Measurements from ENCODE around the gene TNFRSF4. TPM values are rescaled to one million over a fixed set of nuclear protein-coding genes. Genes with fewer than 3 reads are reported as not detected.
A peak's percentile ranks its signal among the peaks of the same experiment; 100 is the strongest.

Gene TNFRSF4
- total and polyA plus RNA-seq, 7 donors = 1.4 to 4.6 (median 3.5) TPM

- no peak for TF ChIP-seq CTCF (IDR thresholded peaks at IDR 0.05)
- intact Hi-C loops (cut with DNase I) = no loop called here
- peaks cover 0 to 45% (median 13%) of the 10 kb centered on the region in 3 donors for H3K27me3 ChIP-seq (ENCODE audit: insufficient read depth in 3 of 3, low read length in 2 of 3)
- WGBS, 3 donors = 24 to 29% (median 26%) methylated on average over 23 to 31 of the region's 31 CpGs
- no peaks in the 10 kb centered on the region for H3K36me3 ChIP-seq (ENCODE audit: insufficient read depth in 1 of 2, low read depth in 1 of 2)
- H3K27ac ChIP-seq = no peak overlapping the region
- peak overlapping the region; percentile 52 for H3K4me3 ChIP-seq
- peak; percentile 13 to 45 for DNase-seq
- H3K9me3 ChIP-seq = no peaks in the 10 kb centered on the region
- no peak for ATAC-seq
- H3K4me1 ChIP-seq = peaks cover 14% of the 10 kb centered on the region
These were observed 8.1 kb downstream of the TNFRSF4 start for GRCh38 chr1:1205769-1206375.

GRCh38 chr1:1204998-1205768, 8.8 kb downstream of the TNFRSF4 start:
- Histone ChIP-seq H3K27ac (no peak overlapping the region), H3K4me3 (no peak overlapping the region), H3K9me3 (no peaks in the 10 kb centered on the region), H3K36me3 (ENCODE audit: insufficient read depth in 1 of 2, low read depth in 1 of 2) (no peaks in the 10 kb centered on the region), H3K27me3 (ENCODE audit: insufficient read depth in 3 of 3, low read length in 2 of 3) (peaks cover 0 to 52% (median 13%) of the 10 kb centered on the region in 3 donors), H3K4me1 (peaks cover 14% of the 10 kb centered on the region)
- ATAC-seq (no peak), DNase-seq (peak; percentile 10 to 38)
- intact Hi-C loops (cut with DNase I) = no loop called here
- no peak for TF ChIP-seq CTCF (IDR thresholded peaks at IDR 0.05)
- WGBS, 3 donors = 86 to 91% (median 88%) methylated on average over 16 to 19 of the region's 19 CpGs

GRCh38 chr1:1204425-1204920, 9.5 kb downstream of the TNFRSF4 start:
- DNase-seq (peak in 1 of 2 donors; percentile 41), ATAC-seq (no peak)
- Histone ChIP-seq H3K4me3 (no peak overlapping the region), H3K27ac (no peak overlapping the region), H3K27me3 (ENCODE audit: insufficient read depth in 3 of 3, low read length in 2 of 3) (peaks cover 0 to 57% (median 13%) of the 10 kb centered on the region in 3 donors), H3K36me3 (ENCODE audit: insufficient read depth in 1 of 2, low read depth in 1 of 2) (no peaks in the 10 kb centered on the region), H3K4me1 (peaks cover 14% of the 10 kb centered on the region), H3K9me3 (no peaks in the 10 kb centered on the region)
- 81 to 93% (median 88%) methylated on average over 6 to 8 of the region's 8 CpGs for WGBS, 3 donors
- no peak for TF ChIP-seq CTCF (IDR thresholded peaks at IDR 0.05)
- intact Hi-C loops (cut with DNase I) = no loop called here

GRCh38 chr1:1203561-1204424, 10.2 kb downstream of the TNFRSF4 start:
- intact Hi-C loops (cut with DNase I) = no loop called here
- WGBS, 3 donors = 74 to 77% (median 76%) methylated on average over 33 to 49 of the region's 49 CpGs
- ATAC-seq (no peak), DNase-seq (peak; percentile 10 to 46)
- Histone ChIP-seq H3K4me3 (no peak overlapping the region), H3K4me1 (peaks cover 14% of the 10 kb centered on the region), H3K36me3 (ENCODE audit: insufficient read depth in 1 of 2, low read depth in 1 of 2) (no peaks in the 10 kb centered on the region), H3K27me3 (ENCODE audit: insufficient read depth in 3 of 3, low read length in 2 of 3) (peaks cover 0 to 59% (median 13%) of the 10 kb centered on the region in 3 donors), H3K27ac (no peak overlapping the region), H3K9me3 (no peaks in the 10 kb centered on the region)
- no peak for TF ChIP-seq CTCF (IDR thresholded peaks at IDR 0.05)

Data from psoas muscle (tissue), 8 donors.